H1 (cell line): ENCODE measurements around the gene RAD18. TPM values are rescaled to one million over a fixed set of nuclear protein-coding genes. Genes with fewer than 3 reads are reported as not detected.

Source experiments
- GTF2F1 ChIP-seq: IDR thresholded peaks from 2 replicates; pipeline ENCODE4 v1.6.1; 2012; ENCODE audit warnings: low read depth, low read length, improper control_type of control experiment, borderline replicate concordance
- MAFK ChIP-seq: IDR thresholded peaks from 2 replicates; pipeline ENCODE4 v1.6.1; 2012; ENCODE audit warnings: low read depth, mild to moderate bottlenecking, improper control_type of control experiment, low read length
- RAD21 ChIP-seq, 2 experiments: IDR thresholded peaks in 1 of 2; conservative IDR thresholded peaks in 1 of 2; 2 replicates each; pipeline ENCODE4 v1.6.1; 2011; ENCODE audit warnings: low read depth in 2 of 2, low read length in 2 of 2, improper control_type of control experiment in 1 of 2, inconsistent platforms in 1 of 2, mild to moderate bottlenecking in 1 of 2, moderate library complexity in 1 of 2
- RXRA ChIP-seq: IDR thresholded peaks from 2 replicates; pipeline ENCODE4 v1.6.1; 2011; ENCODE audit warnings: low read depth, mild to moderate bottlenecking, low read length, moderate library complexity; ENCODE audit not compliant: insufficient read depth
- TAF7 ChIP-seq: optimal IDR thresholded peaks from 2 replicates; pipeline ENCODE3; 2011; ENCODE audit warnings: low read depth, mild to moderate bottlenecking, inconsistent platforms, low read length, moderate library complexity, borderline replicate concordance
- polyA plus RNA-seq, 7 experiments: library from polyadenylated mRNA; depleted of rRNA in 3 of 7; stranded (reverse) in 5 of 7; unstranded in 2 of 7; fragments of >200 nt in 5 of 7; fragments of 200-250 nt in 2 of 7; gene quantifications; 1 replicate in 5 of 7; 2 replicates in 1 of 7; 4 replicates in 1 of 7; pipeline versions ENCODE4 v1.2.1 to v1.2.3, GENCODE V29; 2011 to 2013; ENCODE audit warnings: missing spikeins in 2 of 7, mixed read lengths in 2 of 7
- total RNA-seq: library from RNA; stranded (reverse); fragmentation: NEBNext Ultra II Directional; extraction: Animal tissue kit (Norgen Biotek cat#: 25700); gene quantifications from 2 replicates; pipeline ENCODE4 v1.2.1, GENCODE V29; 2021
- TF ChIP-seq, protein P1 (sequence below): fragments of 300-600 bp; sonication (generic); IDR thresholded peaks from 2 replicates; pipeline ENCODE4 v1.7.1; 2012; ENCODE audit warnings: low read length, moderate library complexity, mild to moderate bottlenecking, inconsistent platforms; ENCODE audit not compliant: insufficient replicate concordance

RAD18 gene
- total and polyA plus RNA-seq, 2 of the 8 experiments (the other 6 are each of a cell fraction or from before 2014, with no cell fraction given): 13.0 to 23.2 TPM

- TF ChIP-seq, protein P1, sequence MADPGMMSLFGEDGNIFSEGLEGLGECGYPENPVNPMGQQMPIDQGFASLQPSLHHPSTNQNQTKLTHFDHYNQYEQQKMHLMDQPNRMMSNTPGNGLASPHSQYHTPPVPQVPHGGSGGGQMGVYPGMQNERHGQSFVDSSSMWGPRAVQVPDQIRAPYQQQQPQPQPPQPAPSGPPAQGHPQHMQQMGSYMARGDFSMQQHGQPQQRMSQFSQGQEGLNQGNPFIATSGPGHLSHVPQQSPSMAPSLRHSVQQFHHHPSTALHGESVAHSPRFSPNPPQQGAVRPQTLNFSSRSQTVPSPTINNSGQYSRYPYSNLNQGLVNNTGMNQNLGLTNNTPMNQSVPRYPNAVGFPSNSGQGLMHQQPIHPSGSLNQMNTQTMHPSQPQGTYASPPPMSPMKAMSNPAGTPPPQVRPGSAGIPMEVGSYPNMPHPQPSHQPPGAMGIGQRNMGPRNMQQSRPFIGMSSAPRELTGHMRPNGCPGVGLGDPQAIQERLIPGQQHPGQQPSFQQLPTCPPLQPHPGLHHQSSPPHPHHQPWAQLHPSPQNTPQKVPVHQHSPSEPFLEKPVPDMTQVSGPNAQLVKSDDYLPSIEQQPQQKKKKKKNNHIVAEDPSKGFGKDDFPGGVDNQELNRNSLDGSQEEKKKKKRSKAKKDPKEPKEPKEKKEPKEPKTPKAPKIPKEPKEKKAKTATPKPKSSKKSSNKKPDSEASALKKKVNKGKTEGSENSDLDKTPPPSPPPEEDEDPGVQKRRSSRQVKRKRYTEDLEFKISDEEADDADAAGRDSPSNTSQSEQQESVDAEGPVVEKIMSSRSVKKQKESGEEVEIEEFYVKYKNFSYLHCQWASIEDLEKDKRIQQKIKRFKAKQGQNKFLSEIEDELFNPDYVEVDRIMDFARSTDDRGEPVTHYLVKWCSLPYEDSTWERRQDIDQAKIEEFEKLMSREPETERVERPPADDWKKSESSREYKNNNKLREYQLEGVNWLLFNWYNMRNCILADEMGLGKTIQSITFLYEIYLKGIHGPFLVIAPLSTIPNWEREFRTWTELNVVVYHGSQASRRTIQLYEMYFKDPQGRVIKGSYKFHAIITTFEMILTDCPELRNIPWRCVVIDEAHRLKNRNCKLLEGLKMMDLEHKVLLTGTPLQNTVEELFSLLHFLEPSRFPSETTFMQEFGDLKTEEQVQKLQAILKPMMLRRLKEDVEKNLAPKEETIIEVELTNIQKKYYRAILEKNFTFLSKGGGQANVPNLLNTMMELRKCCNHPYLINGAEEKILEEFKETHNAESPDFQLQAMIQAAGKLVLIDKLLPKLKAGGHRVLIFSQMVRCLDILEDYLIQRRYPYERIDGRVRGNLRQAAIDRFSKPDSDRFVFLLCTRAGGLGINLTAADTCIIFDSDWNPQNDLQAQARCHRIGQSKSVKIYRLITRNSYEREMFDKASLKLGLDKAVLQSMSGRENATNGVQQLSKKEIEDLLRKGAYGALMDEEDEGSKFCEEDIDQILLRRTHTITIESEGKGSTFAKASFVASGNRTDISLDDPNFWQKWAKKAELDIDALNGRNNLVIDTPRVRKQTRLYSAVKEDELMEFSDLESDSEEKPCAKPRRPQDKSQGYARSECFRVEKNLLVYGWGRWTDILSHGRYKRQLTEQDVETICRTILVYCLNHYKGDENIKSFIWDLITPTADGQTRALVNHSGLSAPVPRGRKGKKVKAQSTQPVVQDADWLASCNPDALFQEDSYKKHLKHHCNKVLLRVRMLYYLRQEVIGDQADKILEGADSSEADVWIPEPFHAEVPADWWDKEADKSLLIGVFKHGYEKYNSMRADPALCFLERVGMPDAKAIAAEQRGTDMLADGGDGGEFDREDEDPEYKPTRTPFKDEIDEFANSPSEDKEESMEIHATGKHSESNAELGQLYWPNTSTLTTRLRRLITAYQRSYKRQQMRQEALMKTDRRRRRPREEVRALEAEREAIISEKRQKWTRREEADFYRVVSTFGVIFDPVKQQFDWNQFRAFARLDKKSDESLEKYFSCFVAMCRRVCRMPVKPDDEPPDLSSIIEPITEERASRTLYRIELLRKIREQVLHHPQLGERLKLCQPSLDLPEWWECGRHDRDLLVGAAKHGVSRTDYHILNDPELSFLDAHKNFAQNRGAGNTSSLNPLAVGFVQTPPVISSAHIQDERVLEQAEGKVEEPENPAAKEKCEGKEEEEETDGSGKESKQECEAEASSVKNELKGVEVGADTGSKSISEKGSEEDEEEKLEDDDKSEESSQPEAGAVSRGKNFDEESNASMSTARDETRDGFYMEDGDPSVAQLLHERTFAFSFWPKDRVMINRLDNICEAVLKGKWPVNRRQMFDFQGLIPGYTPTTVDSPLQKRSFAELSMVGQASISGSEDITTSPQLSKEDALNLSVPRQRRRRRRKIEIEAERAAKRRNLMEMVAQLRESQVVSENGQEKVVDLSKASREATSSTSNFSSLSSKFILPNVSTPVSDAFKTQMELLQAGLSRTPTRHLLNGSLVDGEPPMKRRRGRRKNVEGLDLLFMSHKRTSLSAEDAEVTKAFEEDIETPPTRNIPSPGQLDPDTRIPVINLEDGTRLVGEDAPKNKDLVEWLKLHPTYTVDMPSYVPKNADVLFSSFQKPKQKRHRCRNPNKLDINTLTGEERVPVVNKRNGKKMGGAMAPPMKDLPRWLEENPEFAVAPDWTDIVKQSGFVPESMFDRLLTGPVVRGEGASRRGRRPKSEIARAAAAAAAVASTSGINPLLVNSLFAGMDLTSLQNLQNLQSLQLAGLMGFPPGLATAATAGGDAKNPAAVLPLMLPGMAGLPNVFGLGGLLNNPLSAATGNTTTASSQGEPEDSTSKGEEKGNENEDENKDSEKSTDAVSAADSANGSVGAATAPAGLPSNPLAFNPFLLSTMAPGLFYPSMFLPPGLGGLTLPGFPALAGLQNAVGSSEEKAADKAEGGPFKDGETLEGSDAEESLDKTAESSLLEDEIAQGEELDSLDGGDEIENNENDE: no peak
- TF ChIP-seq GTF2F1 (no peak), MAFK (no peak), TAF7 (no peak), RAD21 (IDR thresholded peaks at IDR 0.05 in 1 of 2, conservative IDR thresholded peaks at IDR 0.05 in 1 of 2; ENCODE audit: low read depth in 2 of 2, low read length in 2 of 2) (no peak), RXRA (no peak)
Measured at GRCh38 chr3:8976540-8977182, 13.4 kb upstream of the RAD18 start (continued).
